Kidney glomerular epithelial cell (primary cell): Measurements from ENCODE around the gene PEPD.

Source experiments
- DNase-seq: peaks from one replicate; lab custom pipeline; 2025; lab: John Stamatoyannopoulos, UW

Gene PEPD

GRCh38 chr19:33420821-33421220 lies 100.8 kb downstream of the PEPD start:
- DNase-seq, result no peak

DNA sequence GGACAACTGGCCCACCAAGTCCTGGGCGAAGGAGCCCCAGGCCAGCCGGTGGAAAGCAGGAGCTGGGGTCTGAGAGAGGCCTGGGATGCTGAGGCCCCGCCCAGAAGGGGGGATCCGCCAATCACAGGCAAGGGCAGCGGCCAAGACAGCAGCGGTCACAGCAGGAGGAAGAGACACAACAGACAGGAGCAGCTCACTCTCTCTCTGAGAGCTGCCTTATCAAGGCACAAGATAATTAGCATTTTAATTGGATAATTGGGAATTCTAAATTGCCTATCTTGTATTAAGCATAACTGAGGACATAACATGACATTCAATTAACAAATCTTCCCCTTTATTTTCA lies 101.8 kb downstream of the PEPD start:
- DNase-seq, result no peak

DNA sequence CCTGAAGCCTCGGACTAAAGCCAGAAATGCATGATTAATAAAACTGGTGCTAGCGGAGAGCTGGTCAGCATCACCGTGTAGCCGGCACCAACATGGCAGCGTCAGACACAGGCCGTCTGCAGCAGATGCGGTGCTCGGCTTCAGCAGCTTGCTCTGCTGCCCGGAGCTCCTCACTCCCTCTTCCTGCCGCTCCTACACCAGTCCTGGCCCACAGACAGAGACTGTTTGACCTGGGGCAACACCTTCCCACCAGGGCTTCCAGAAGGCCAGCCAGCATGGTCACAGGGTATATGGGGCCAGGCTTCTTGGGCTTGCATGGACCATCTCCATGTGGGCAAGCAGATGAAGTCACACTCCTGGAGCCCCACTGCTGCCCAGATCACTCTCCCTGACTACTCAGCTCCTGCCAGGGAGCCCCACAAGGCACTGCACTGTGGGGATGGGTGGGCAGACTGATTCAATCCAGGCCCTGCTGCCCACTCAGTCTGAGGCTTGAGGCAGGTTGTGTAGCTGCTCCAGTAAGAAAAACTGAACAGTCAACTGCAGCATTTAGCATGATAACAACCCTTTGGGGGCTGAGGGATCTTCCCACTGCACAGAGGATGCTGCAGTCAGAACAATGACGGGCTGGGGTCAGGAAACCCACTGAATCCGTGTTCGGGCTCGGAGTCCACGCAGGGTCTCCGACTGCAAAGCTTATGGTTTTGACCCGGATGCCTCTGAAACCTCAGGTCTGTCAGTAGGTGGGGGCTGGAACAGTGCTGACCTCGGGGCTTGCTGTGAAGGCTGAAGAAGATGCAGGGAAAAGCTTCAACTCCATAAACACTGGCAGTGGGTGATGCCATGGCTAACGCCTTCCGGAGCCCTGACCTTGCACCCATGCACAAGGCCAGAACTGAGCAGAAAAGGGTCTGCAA lies 102.5 kb downstream of the PEPD start:
- DNase-seq, result no peak

DNA sequence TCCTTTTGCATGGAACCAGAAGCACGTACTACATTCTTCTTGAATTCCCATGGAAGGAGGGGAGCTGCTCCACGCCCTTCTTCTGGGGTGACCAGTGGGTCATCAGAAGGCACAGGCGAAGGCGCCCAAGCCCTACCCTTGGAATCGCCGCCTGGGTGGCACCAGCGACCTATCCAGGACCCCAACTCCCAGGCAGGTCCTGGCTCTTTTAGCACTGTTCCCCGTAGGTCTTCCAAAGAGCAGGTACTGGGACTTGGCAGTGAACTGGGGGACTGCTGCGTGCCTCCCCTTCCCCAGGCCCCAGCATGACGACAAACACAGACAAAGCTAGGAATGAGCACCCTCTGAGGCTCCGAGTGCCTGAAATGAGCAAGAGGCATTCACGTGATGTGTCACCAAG lies 103.1 kb downstream of the PEPD start:
- no peak for DNase-seq

DNA sequence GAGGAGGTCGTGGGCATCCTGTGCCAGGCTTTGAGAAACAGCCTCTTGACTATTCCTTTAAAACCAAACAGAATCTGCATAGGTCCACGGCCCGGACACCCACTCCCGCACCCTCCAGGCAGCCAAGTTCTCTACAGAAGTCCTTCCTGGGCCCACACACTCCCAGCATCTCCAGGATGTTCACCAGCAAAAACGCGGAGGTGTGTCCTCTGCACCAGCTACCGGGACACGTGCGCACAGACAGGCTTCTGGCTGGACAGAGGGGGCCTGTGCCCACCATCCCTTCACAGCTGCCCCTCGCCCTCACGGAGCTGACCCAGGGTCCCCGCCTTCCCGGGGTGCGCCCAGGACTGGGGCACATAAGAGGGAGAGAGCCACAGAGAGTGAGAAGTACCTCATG lies 103.8 kb downstream of the PEPD start:
- DNase-seq, result no peak

- DNase-seq, result peak; percentile 29
Measured at GRCh38 chr19:33416307-33417215, 105.0 kb downstream of the PEPD start.

GRCh38 chr19:33414667-33415605 lies 106.7 kb downstream of the PEPD start:
- no peak for DNase-seq

GRCh38 chr19:33413868-33414666 lies 107.5 kb downstream of the PEPD start:
- no peak for DNase-seq

DNA sequence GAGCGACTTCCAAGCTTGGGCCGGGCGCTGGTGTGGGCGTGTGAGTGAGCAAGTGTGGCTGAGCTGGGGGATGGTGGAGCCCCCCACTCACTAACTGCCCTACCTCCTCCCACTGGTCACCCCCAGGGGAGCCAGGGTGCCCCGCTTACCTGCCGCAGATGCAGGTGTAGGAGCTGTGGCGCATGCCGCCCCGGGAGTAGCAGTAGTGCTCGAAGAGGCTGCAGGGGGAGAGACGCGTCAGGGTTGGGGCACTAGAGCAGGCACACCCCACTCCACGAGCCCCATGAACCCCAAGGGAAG lies 108.2 kb downstream of the PEPD start:
- DNase-seq, result no peak

- no peak for DNase-seq
Measured at GRCh38 chr19:33412601-33413425, 108.8 kb downstream of the PEPD start.

- no peak for DNase-seq
Measured at GRCh38 chr19:33411621-33412180, 109.9 kb downstream of the PEPD start.

- no peak for DNase-seq
Measured at GRCh38 chr19:33410915-33411401, 110.6 kb downstream of the PEPD start.

DNA sequence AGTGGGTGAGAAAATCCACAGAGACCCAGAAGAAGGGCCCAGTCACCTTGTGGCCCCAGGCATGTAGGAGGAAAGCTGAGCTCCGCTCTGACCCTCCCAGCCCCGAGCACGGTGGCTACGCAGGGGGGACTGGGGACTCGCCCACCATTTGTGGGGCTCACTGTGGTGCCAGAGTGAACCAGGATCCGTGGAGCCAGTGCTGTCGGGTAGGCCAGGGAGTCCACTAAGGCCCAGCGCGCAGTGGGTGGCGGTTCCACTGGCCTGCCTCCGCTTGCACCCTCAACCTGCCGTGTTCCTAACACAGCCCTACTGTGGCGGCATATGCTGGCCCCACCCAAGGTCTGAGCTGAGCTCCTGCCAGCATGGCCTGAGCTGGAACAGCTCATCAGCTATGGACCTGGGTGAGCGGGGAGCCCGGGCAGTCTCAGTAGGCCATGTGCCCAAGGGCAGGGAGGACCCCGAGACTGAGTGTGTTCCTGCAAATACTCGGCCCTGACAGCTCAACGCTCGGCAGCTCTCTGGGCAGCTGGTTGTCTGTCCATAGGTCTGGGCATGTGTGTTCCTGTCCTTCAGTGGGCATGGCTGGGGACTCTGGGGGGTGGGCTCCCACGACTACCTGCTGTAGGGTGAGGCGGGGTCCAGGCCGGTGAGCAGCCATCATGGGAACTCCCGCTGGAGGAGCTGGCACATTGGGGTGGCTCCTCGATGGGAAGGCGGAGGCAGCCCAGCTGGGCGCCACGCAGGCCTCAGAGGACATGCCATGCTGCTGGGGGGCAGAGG lies 111.5 kb downstream of the PEPD start:
- DNase-seq, result no peak

GRCh38 chr19:33408538-33409434 lies 112.8 kb downstream of the PEPD start:
- DNase-seq, result no peak

DNA sequence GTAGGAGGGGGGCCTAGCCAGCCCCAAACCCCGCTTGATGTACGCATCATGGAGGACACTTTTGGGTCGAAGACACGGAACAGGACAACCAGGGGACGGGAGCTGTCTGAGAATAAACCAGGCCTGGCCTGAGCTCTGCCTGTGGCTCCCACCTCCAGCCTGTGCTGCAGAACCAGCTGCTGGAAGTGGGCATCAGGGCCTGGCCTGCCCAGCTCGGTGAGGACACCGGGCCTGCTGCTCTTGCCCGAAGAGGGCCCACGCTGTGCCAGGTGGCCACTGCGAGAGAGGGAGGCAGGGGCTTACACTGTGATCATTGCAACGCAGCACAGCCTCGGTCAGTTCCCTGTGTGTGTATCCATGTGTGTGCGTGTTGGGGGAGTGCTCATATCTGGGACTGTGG lies 113.5 kb downstream of the PEPD start:
- DNase-seq, result no peak

GRCh38 chr19:33407716-33408115 lies 113.9 kb downstream of the PEPD start:
- no peak for DNase-seq

GRCh38 chr19:33407140-33407551 lies 114.4 kb downstream of the PEPD start:
- DNase-seq, result no peak

- DNase-seq, result no peak
Measured at GRCh38 chr19:33406521-33407139, 115.0 kb downstream of the PEPD start.
